WTC11 (cell line): ENCODE data around the gene KRT79.

Experiments
- FOXJ3 ChIP-seq: sonication (generic); formaldehyde crosslinking; IDR thresholded peaks from 2 replicates; pipeline ENCODE4 v1.9.0; 2021; ENCODE audit warnings: missing genetic modification reagents, mild to moderate bottlenecking, borderline replicate concordance
- GTF2I ChIP-seq: fragments of 250-450 bp; sonication (Bioruptor Pico); conservative IDR thresholded peaks from 2 replicates; pipeline ENCODE4 v1.4.0; 2021; ENCODE audit warnings: mild to moderate bottlenecking
- SMAD3 ChIP-seq: sonication (generic); formaldehyde crosslinking; IDR thresholded peaks from 2 replicates; pipeline ENCODE4 v1.8.0; 2022; ENCODE audit warnings: missing genetic modification reagents, mild to moderate bottlenecking, borderline replicate concordance
- TF ChIP-seq, protein P1 (sequence below): sonication (generic); formaldehyde crosslinking; IDR thresholded peaks from 2 replicates; pipeline ENCODE4 v1.8.1; 2023; ENCODE audit warnings: mild to moderate bottlenecking, missing genetic modification reagents
- TF ChIP-seq, protein P2 (sequence below): sonication (generic); formaldehyde crosslinking; IDR thresholded peaks from 2 replicates; pipeline ENCODE4 v1.8.0; 2022; ENCODE audit warnings: mild to moderate bottlenecking, missing genetic modification reagents
- TF ChIP-seq, protein P3 (sequence below): fragments of 200-600 bp; IDR thresholded peaks from 2 replicates; pipeline ENCODE4 v1.8.0; 2022; ENCODE audit warnings: antibody characterized with exemption
- TF ChIP-seq, protein P4 (sequence below): sonication (generic); formaldehyde crosslinking; IDR thresholded peaks from 2 replicates; pipeline ENCODE4 v1.8.1; 2023; ENCODE audit warnings: mild to moderate bottlenecking, missing genetic modification reagents

DNA sequence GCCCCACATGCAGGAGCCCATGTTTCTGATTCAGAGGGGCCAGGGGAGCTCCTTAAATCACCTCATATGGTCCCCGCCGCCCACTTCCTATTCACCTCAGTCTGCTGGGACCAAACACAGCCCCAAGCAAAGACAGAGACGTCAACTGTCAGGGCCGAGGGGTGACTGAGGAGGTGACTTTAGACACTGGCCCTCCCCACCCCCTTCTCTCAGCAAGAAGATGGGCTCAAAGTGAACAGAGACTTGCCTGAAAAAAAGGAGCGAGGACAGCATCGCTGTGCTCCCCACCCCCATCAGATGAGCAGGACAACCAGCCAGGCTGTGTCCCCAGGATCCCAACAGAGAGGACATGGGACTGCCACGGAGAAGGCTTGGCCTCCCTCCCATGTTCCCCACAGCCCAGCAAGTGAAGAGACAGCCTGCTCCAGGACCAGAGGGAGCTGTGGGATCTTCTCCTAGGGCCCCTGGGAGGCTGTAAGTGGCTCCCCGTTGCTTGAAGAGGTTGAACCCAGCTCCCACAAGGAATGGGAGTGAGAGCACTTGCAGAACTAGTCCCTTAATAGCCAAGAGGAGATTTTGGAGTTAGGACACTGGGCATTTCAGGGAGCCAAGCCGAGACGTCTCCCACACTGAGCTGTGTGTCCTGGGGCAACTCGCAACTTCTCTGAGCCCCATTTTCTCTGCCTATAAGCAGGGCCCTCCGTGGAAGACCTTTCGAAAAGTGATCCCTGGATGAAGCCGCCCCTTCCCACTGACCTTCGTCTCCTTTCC, 1.3 kb upstream of the KRT79 start:
- TF ChIP-seq, protein P1, sequence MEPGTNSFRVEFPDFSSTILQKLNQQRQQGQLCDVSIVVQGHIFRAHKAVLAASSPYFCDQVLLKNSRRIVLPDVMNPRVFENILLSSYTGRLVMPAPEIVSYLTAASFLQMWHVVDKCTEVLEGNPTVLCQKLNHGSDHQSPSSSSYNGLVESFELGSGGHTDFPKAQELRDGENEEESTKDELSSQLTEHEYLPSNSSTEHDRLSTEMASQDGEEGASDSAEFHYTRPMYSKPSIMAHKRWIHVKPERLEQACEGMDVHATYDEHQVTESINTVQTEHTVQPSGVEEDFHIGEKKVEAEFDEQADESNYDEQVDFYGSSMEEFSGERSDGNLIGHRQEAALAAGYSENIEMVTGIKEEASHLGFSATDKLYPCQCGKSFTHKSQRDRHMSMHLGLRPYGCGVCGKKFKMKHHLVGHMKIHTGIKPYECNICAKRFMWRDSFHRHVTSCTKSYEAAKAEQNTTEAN (CRISPR knock-in tag): no peak
- TF ChIP-seq, protein P2, sequence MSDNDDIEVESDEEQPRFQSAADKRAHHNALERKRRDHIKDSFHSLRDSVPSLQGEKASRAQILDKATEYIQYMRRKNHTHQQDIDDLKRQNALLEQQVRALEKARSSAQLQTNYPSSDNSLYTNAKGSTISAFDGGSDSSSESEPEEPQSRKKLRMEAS: no peak
- TF ChIP-seq, protein P3, sequence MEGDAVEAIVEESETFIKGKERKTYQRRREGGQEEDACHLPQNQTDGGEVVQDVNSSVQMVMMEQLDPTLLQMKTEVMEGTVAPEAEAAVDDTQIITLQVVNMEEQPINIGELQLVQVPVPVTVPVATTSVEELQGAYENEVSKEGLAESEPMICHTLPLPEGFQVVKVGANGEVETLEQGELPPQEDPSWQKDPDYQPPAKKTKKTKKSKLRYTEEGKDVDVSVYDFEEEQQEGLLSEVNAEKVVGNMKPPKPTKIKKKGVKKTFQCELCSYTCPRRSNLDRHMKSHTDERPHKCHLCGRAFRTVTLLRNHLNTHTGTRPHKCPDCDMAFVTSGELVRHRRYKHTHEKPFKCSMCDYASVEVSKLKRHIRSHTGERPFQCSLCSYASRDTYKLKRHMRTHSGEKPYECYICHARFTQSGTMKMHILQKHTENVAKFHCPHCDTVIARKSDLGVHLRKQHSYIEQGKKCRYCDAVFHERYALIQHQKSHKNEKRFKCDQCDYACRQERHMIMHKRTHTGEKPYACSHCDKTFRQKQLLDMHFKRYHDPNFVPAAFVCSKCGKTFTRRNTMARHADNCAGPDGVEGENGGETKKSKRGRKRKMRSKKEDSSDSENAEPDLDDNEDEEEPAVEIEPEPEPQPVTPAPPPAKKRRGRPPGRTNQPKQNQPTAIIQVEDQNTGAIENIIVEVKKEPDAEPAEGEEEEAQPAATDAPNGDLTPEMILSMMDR: no peak
- TF ChIP-seq GTF2I (CRISPR knock-in tag) (no peak), SMAD3 (CRISPR knock-in tag) (no peak), FOXJ3 (CRISPR knock-in tag) (no peak)
- TF ChIP-seq, protein P4, sequence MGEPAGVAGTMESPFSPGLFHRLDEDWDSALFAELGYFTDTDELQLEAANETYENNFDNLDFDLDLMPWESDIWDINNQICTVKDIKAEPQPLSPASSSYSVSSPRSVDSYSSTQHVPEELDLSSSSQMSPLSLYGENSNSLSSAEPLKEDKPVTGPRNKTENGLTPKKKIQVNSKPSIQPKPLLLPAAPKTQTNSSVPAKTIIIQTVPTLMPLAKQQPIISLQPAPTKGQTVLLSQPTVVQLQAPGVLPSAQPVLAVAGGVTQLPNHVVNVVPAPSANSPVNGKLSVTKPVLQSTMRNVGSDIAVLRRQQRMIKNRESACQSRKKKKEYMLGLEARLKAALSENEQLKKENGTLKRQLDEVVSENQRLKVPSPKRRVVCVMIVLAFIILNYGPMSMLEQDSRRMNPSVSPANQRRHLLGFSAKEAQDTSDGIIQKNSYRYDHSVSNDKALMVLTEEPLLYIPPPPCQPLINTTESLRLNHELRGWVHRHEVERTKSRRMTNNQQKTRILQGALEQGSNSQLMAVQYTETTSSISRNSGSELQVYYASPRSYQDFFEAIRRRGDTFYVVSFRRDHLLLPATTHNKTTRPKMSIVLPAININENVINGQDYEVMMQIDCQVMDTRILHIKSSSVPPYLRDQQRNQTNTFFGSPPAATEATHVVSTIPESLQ: no peak
